AG10803 (cell line): ENCODE measurements around the gene ARHGAP45.

ENCODE experiments used
- DNase-seq: peaks from one replicate; pipeline ENCODE4 v3.0.0; 2010; ENCODE audit warnings: low read depth
- H3K4me3 ChIP-seq: 2 replicates; pipeline ENCODE4 v1.5.1; 2011; ENCODE audit warnings: mild to moderate bottlenecking, low read length, control low read depth
- CTCF ChIP-seq: conservative IDR thresholded peaks from 2 replicates; pipeline ENCODE4 v1.5.1; 2011; ENCODE audit warnings: mild to moderate bottlenecking, low read length, control low read depth, inconsistent platforms

The ARHGAP45 gene

GRCh38 chr19:1066748-1067340 lies at the start of gene ARHGAP45:
TSS of gene ARHGAP45 (plus strand) at chr19:1067167. CDS start at chr19:1067406, 239 bp downstream.
- TF ChIP-seq CTCF: no peak
- no peak for DNase-seq
- H3K4me3 ChIP-seq: no peak within 1 kb of the TSS

GRCh38 chr19:1017906-1018305 lies 49.1 kb upstream of the ARHGAP45 start:
- no peak for DNase-seq
- H3K4me3 ChIP-seq: no peak overlapping the region
- no peak for TF ChIP-seq CTCF

GRCh38 chr19:1018393-1018792 lies 48.6 kb upstream of the ARHGAP45 start:
- DNase-seq: no peak
- no peak for TF ChIP-seq CTCF
- peak overlapping the region; percentile 7; the same call in 1 of the 2 replicates for H3K4me3 ChIP-seq

- no peak for DNase-seq
- no peak for TF ChIP-seq CTCF
- peak overlapping the region; percentile 92 for H3K4me3 ChIP-seq
Observed at GRCh38 chr19:1018932-1019615, 47.9 kb upstream of the ARHGAP45 start.

- H3K4me3 ChIP-seq: peak overlapping the region; percentile 92
- DNase-seq: no peak
- TF ChIP-seq CTCF: no peak
Observed at GRCh38 chr19:1019616-1019961, 47.4 kb upstream of the ARHGAP45 start.

GRCh38 chr19:1019980-1020867 lies 46.7 kb upstream of the ARHGAP45 start:
- TF ChIP-seq CTCF: no peak
- no peak for DNase-seq
- H3K4me3 ChIP-seq: peak overlapping the region; percentile 92
